HG03103 (cell line): ENCODE results near the gene NR4A1.

Source experiments
- ATAC-seq: cut with Tn5 transposase; IDR thresholded peaks from one replicate; pipeline ENCODE4 v1.9.1; 2021; ENCODE audit warnings: low read depth; ENCODE audit not compliant: unreplicated experiment

NR4A1 gene

DNA sequence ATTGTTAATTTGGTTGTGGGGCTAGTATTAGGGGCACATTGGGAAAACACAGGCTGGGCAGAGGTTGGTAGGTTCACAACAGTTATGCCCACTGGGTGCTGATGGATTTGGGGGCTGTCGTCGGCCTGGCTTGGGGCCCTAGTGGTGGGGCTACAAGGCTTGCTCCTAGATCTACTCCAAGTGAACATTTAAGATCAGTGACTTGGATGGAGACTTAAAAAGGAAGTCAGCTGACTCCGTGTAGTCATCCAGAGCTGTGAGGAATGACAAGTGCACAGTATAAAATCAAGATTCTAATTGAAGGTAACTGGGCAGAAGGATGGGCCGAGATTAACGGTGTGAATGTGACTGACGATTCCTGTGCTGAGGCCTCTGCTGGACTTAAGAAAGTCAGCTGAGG, 12.8 kb upstream of the NR4A1 start:
- no peak for ATAC-seq

DNA sequence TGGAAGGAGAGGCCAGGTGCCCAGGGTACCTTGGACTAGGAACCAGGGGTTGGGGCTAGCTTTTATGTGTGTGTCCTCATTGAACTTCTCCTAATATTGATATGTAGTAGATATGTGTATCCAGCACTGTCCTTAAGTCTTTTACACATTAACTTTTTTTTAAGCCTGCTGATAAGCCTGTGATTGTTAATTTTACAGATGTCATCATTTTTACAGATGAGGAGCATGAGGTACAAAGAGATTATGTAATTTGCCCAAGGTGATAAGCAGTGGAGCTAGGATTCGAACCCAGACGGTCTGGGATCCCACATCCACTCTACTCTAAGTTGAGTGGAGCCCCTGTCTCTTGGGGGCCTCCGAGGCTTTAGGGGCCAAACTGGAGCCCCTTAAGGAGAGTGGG, 10.2 kb upstream of the NR4A1 start:
- ATAC-seq, result no peak

DNA sequence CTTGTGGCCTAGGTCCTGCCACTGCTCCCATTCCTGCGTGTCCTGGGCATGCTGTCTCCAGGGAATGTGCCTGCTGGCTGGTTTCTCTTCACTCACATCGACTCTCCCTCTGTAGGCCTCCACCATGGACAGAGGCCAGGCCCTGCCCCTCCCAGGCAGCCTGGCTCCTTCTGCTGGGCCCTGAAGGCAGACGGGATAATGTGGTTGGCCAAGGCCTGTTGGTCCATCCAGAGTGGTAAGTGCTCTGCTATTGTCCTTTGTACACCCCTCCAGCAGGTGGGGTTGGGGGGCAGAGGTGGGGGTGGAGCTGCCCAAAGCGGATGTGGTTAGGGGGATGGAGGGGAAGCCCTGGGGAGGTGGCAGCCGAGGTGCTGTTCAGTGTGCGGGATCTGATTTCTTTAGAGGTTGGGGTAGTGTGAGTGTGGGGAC, 9.5 kb upstream of the NR4A1 start:
- no peak for ATAC-seq

DNA sequence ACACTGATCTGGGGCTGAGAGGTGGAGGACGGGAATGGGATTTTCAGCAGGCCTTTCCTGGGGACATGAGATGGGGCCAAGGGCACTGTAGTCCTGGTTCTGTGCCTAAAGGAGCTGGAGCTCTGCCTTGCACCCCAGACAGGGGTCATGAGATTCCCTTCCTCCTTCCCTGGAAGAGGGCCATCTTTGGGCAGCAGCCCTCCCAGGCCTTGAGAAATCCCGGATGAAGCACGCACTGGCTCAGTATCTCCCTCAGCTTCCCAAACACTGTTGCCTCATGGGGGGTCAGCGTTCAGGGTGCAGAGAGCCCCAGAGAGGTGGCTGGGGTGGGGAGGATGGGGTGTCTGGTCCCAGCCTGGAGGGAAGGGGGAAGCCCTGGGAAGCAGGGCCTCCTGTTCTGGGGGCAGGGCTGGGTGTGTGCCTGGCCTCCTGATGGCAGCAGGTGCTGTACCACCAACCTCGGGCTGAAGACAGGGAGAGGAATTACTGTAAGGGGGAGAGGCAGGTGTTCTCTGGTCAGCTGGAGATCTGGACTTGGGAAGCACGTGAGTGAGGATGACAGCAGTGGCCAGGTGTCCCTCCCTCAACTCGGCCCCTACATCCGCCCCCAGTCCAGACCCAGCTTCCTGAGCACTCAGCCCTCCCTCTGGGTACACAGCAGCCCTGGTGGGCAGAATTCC, 8.4 kb upstream of the NR4A1 start:
- ATAC-seq, result no peak

DNA sequence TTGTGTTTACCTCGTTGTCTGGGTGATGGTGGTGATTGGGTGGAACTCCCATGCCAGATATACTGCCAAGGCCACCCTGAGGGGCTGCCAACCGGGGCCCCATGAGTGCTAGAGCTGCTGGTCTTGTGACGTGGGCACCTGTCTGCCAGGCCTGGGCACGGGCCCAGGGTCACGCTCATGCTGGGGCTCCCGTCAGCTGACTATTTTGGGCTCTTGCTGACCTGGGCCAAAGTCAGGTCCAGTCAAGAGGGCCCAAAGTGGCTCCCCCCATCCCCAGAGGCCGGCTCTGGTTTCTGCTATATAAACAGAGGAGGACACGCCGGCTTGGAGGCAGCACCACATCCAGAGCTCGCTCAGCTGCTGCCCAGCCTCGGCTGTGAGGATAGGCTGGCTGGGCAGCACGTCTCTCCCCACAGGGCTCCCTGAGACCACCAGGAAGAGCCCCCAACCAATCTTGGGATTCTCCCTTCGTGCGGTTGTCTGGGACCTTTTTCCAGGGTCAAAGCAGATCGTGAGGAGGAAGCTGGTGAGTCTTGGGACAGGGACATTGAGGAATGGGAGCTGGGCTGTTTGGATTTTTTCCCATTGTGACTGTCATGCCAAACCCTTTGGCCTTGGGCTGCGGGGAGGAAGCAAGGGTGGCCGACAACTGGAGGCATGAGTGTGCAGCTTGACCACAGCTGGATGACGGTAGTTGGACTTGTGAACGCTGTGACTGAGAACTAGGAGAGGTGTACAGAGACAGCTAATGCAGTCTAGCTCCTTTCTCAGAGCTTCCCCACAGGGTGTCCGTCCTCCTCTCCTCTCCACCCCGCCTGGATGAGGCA, 7.6 kb upstream of the NR4A1 start:
- ATAC-seq, result no peak

DNA sequence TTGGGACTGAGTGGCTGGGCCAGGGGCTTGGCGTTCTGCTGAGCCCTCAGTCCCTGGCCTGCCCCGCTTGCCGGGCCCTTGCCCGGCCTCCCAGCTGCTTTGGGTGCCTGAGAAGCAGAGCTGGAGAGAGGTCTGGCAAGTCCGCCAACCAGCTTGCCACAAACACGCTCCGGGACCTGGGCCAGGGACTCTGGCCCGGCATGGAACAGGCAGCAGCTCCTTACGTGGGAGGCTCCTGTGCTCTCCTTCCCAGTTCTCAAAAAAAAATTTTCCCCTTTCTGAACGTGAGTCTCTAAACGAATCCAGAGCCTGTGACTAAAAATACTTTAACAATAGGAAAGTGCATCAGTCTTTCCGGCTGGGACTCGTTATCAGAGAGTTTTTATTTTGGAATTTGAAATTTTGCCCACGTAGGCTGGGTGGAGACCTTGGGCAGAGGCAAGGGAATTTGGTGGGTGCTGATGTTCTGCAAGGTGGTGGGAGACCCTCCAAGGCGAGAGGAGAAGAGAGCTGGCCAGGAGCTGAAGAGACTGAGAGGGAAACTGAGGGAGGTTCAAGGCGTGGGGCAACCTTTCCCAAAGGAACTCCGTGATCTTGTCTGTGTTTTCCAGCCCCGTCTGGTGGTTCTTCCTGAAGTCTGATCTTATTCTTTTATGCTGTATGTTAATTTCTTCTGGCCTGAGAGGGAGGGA, 6.8 kb upstream of the NR4A1 start:
- no peak for ATAC-seq

DNA sequence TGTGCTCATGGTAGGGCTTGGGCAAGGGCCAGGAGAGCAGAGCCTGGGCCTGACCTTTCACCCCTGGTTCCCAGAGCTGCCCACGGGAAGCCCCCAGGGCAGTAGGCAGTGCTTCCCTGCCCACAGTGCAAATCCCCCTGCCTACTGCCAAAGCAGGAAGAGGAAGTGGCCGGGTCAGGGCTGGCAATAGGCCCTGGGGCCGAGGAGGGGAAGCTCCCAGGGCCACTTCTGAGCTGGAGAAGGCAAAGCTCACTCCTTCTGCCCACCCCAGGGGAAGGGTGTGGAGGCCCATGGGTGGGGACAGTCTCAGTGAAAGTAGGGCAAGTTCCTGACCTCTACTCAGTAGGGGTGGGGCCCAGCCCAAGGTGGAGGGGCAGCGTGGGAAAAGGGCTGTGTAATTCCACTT, 5.4 kb upstream of the NR4A1 start:
- ATAC-seq, result no peak

DNA sequence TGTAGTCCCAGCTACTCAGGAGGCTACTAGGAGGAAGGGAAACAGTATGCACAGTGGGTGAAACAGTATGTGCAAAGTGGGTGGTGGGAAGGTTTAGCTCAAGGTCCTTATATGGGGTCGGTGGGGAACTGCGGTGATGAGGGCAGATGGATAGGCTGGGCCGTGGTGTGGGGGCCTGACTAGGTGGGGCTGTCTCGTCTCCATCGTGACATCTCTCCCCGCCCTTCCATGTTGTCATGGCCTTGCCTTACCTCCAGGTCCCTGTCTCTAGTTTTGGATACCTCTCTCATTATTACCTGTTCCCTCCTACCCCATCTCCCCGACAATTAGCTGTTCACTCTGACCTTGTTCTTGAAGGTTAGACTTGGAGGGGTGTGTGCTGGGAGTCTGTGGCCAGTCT, 4.4 kb upstream of the NR4A1 start:
- no peak for ATAC-seq

DNA sequence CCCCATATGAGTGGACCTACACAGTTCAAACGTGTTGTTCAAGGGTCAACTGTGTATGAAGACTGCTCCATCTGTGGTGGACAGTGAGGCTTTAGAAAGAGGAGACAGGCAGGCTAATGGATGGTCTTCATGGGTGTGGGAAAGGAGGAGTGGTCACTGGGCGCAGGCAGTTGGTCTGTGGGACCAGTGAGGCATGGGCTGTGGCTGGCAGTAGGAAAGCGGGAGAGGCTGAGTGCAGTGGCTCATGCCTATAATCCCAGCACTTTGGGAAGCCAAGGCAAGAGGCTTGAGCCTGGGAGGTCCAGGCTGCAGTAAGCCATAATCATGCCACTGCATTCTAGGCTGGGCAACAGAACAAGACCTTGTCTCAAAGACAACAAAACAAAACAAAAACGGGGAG, 2.0 kb upstream of the NR4A1 start:
- no peak for ATAC-seq

DNA sequence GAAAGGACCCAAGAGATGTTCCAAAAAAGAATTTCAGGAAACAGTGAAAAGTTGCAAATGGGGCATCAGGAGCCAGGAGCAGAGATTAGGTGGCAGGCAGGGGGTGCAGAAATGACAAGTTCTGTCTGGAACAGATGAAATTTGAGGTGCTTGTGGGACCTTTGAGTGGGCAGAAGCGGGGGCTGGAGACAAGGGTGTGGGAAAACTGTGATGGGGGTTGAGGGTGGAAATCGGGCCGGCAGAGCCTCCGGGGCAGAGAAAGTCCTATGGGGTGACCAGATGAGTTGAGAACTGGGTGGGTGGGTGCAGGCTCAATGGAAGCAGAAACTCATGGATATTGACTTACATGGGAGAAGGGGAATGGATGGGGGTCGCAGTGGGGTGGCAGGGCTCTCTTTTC, 1.6 kb upstream of the NR4A1 start:
- no peak for ATAC-seq

DNA sequence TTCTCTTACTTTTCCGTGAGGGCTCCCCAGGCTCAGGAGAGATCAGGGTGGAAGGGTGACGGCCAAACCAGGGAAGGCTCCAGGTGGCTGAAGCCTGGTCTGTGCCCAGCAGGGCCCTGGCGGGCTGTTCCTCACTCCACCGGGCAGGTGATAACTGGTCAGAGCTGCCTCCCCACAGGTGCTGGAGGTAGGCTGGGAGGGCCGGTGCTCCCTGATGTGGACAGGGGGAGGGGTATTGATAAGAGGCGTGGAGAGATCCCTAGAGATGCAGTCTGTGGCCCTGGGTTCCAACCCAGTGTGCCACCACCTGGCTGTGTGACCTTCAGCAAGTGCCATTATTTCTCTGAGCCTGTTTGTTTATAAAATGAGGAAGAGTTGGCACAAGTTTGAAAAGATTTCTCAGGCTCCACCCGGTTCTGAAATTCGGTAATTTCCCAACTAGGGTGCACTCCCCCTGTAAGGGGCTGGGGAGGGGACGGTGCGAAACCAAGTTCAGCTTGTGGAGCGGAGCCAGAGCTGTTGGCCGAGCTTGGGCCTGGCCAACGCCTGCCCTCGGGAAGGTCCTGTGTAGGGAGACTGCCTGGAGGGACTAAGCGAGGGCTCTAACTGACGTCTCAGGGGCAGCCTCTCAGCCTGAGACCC, 1.0 kb upstream of the NR4A1 start:
- no peak for ATAC-seq

DNA sequence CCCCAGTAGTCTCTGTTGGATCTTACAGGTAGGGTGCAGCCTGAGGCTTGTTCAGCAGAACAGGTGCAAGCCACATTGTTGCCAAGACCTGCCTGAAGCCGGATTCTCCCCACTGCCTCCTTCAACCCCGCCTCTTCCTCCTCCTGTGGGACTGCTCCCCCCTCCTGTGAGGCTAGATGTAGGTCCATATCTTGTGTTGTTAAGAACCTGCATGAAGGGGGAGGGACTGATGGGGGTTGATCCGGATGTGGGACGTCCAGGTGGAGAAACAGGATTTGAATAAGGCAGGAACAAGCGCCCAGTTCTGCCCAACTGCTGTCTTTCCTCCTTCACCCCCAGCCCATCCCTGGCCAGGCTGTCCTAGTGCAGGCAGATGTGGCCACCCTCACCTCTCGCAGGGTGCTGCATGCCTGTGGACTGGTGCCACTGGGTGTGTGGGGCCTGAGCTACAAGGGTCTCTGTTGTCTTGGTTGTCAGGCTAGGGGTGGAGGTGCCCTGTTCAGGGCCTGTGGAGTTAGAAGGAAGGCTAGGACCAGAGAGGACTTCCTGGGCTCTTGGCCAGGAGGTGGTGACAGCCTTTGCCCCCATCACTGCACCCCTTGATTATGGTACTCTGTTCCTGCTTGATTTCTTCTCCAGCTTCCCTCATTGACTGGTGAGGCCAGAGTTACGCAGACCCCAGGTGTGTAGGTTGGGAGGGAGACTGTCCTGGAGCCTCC, 1.4 kb downstream of the NR4A1 start:
- no peak for ATAC-seq

DNA sequence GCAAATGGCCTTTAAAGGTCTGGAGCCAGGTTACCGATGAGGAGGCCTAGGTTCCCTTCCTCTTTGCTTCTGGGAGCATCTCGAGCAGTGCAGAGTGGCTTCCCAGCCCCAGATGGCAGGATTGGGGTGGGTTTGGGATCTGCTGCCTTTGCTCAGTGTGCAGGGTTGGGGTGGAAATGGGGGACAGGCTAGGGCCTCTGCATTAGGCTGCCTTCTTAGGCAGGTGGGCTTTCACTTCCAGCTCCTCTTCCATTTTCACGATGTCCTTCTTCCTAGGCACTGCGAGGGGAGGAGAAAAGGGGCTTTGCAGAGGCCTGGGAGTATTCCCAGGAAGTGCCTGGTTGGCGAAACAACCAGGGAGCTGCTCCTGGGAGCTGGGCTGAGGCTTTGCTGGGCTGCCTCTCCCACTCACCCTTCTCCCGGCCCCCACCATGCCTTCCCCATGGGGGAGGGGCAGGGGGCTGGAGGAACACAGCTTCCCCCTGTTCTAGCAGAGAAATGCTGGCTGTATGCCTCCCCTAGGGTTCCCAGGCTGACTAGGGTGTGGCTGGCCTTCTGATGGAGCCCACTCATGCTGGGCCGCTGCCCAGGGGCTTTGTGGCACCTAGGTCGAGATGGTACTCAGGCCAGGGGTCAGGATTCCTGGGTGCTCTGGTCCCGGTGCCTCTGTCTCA, 2.4 kb downstream of the NR4A1 start:
- no peak for ATAC-seq

DNA sequence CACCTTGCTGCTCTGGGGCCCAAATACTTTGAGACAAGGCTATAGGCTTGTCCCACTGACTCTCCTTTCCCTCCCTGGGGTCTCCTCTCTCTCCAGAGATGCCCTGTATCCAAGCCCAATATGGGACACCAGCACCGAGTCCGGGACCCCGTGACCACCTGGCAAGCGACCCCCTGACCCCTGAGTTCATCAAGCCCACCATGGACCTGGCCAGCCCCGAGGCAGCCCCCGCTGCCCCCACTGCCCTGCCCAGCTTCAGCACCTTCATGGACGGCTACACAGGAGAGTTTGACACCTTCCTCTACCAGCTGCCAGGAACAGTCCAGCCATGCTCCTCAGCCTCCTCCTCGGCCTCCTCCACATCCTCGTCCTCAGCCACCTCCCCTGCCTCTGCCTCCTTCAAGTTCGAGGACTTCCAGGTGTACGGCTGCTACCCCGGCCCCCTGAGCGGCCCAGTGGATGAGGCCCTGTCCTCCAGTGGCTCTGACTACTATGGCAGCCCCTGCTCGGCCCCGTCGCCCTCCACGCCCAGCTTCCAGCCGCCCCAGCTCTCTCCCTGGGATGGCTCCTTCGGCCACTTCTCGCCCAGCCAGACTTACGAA, 3.1 kb downstream of the NR4A1 start:
- ATAC-seq, result no peak

DNA sequence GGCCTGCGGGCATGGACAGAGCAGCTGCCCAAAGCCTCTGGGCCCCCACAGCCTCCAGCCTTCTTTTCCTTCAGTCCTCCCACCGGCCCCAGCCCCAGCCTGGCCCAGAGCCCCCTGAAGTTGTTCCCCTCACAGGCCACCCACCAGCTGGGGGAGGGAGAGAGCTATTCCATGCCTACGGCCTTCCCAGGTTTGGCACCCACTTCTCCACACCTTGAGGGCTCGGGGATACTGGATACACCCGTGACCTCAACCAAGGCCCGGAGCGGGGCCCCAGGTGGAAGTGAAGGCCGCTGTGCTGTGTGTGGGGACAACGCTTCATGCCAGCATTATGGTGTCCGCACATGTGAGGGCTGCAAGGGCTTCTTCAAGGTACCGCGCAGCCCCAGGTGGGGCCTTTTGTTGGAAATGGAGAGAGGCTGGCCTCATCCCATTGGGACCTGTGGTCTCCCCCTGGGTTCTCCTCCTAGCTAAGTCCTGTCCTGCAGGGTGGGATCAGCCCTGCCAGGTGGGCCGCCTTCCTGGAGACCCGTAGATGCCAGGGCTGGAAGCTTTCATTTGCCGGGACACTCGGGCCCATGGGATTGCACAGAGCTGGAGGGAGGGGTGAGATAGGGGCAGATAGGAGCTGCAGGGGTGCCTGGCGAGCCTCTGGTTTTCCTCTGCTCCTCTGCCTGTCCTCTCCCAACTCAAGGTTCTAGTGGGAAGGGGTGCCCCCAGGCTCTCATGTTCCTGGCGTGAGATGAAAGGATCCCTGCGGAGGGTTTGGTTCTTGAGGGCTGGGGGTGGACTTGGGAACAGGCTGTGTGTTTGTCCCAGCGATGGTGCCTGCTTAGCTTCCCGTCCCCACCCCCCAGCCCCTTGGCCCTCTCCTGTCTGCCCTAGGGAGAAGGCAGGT, 3.8 kb downstream of the NR4A1 start:
- no peak for ATAC-seq

DNA sequence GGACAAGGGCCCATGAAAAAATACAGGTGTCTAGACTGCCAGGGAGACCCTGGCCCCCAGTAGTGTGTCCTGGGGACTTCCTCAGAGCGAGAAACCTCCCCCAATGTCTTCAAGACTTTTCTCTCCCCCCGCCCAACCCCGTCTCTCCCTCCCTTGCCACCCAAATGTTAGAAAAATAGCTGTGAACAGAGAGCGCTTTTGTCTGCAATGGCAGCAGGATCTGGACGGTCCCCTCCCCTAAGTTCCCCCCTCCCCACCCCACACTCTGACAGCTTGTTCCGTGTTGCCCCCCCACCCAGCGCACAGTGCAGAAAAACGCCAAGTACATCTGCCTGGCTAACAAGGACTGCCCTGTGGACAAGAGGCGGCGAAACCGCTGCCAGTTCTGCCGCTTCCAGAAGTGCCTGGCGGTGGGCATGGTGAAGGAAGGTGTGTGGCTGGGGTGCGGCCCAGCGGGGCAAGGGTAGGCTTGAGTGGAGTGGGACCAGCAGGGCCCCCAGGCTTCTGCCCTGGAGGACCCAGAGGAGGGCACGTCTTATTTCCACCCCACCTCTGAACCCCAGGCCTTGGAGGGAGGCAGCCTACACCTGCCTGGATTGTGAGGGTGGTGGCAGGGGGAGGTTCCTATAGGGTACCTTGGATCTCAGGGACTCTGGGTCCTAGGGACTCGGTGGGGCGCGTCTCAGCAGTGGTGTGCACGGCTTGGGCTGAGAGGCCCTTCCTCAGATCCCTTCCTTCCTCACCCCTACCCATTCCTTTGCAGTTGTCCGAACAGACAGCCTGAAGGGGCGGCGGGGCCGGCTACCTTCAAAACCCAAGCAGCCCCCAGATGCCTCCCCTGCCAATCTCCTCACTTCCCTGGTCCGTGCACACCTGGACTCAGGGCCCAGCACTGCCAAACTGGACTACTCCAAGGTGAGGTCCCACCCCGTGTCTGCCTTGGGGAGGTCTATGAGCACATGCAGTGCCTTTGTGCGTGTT, 4.8 kb downstream of the NR4A1 start:
- ATAC-seq, result no peak
